Hepatocyte (in vitro differentiated cells): ENCODE data around the gene JAG2.

Experiments
- CTCF ChIP-seq: fragments of 200-600 bp; sonication (generic); IDR thresholded peaks from 2 replicates; pipeline ENCODE4 v1.5.1; 2016; ENCODE audit warnings: antibody characterized with exemption, mild to moderate bottlenecking; ENCODE audit not compliant: poor library complexity
- EZH2 ChIP-seq: fragments of 200-600 bp; sonication (generic); IDR thresholded peaks from 2 replicates; pipeline ENCODE4 v1.6.1; 2016; ENCODE audit warnings: antibody characterized with exemption, mild to moderate bottlenecking, borderline replicate concordance

DNA sequence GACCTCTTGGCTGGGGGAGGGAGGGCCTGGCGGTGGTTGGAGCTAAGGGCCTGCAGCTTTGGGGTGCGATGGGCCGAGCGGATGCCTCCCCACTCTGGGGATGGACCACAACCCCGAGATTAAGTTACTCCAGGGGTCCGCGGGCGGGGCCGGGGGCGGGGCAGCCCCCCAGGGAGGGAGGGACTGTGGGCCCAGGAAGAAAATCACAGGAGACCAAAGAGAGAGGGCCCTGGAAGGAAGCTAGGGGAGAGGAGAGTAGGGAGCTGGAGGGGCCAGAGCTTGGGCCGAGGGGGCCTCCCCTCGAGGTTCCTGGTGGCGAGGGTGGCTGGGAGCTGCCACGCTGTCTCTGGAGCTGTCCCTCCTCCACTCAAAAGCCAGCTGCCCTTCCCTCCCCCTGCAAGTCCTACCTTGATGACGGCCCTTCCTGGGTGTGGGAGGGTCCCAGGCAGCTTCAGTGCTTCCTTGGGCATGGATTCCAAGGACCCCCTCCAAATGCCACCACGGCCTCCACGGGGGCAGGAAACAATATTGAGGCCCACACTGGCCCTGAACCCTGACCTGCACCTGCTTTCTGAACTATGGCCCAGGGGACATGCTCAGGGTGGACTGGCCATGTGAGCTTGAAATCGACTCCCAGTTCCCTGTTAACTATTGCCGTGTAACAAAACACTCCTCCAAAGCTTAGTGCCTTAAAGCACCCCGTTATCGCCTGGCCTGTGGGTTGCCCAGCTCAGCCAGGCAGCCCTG is 13.1 kb upstream of the JAG2 start:
- TF ChIP-seq CTCF (no peak), EZH2 (no peak)
